HuH-7 (cell line): ENCODE data around the gene RASSF1.

Experiments
- DNase-seq: peaks from one replicate; pipeline ENCODE4 v3.0.0; 2011; ENCODE audit warnings: low spot score

The RASSF1 gene

DNA sequence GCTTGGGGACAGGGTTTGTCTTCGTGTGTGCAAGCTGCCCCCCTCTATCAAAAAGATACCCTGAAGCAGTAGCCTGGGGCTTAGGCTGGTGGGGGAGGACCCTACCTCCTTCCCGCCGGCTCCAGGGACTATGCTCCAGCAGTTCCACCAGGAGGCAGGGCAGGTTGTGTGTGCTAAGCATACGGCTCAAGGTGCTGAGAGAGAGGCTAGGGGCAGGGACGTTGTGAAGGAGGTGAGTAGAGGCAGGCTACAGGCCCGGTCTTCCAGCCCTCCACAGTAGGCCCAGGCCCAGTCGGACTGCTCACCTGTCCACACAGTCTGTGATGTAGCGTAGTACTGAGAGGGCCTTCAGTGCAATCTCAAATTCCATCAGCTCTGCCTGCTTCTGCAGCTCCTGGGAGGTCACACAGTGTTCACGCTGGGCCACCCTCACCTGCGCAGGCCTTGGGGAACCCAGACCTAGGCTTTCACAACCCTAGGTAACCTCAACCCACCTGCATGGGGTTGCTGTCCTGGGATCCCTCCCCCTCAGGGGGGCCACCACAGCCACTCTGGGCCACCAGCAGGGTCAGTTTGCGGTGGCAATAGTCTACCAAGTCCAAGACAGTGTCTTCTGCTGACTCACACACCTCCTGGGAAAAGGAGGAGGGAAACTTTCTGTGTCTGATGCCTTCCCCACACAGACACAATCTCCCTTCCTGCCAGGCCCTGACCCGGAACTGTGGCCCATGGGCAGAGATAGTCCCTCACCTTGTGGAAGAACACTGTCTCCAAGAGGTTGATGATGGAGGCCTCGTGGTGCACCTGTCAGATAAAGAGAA is 2.4 kb upstream of the RASSF1 start:
- DNase-seq = no peak

DNA sequence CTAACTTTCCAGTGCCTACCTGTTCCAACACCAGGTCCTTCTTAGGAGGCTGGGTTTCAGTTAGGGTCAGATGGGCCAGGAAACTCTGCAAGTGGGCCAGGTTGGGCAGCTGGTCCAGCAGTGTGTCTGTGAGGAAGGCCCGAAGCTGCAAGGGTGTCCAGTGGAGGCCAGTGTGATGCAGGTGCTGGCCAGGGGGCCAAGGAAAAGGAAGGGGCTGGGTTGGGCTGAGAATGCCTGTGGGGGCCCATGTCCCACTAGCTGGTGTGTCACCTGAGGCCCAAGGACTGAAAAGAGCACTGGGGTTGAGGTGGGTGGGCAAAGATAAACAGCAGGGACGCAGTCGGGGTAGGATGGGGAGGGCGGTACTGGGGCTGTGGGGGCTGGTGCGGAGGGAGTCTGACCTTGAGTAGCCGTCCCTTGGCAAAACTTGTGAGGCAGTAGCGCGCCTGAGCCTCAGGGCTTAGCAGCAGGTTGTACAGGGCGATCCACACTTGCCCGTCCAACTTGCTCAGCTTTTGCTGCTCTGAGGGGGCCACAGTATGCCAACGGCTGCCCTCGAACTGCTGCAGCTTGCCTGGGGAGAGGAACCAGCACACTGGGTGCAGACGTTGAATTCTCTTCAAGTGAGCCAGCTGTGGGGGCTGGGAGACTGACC is 1.5 kb upstream of the RASSF1 start:
- no peak for DNase-seq

- no peak for DNase-seq
These were observed 901 bp upstream of the RASSF1 start for GRCh38 chr3:50341537-50341936.

DNA sequence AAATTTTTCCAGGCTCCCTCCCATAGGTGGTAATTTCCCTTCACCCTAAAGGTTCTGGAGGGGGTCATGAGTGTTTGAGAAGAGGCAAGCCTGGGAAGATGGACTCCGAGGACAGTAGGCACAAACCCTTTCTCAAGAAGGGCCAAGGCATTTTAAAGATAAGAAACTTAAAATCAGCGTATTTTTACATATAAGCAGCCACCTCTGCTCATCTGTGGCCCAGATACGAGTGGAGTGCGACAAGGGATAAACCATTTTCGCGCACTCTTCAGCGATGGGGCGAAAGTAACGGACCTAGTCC is 539 bp downstream of the RASSF1 start:
- no peak for DNase-seq

- no peak for DNase-seq
These were observed 1.0 kb downstream of the RASSF1 start for GRCh38 chr3:50339485-50340146.

DNA sequence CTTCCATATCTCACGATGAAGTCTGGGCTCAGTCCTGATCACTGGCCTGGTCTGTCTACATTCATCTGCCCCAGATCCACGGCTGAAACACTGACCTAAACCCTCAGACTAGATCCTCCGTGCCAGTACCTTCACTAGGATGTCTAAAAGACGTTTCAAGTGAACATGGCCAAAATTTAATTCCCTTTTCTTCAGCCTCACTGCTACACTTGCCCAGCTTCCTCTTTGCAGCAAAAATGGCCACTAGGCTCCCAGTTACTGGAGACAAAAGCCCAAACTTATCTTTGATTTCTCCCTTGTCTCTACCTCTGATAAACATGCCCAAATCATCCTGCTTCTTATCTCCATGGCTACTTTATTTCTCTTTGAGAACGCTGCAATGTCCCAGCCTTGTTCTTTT is 1.7 kb downstream of the RASSF1 start:
- no peak for DNase-seq

GRCh38 chr3:50337175-50337861 is 3.3 kb downstream of the RASSF1 start:
- DNase-seq = peak; percentile 99

- no peak for DNase-seq
These were observed 4.0 kb downstream of the RASSF1 start for GRCh38 chr3:50336452-50337174.

- no peak for DNase-seq
These were observed 6.1 kb downstream of the RASSF1 start for GRCh38 chr3:50334339-50335075.

DNA sequence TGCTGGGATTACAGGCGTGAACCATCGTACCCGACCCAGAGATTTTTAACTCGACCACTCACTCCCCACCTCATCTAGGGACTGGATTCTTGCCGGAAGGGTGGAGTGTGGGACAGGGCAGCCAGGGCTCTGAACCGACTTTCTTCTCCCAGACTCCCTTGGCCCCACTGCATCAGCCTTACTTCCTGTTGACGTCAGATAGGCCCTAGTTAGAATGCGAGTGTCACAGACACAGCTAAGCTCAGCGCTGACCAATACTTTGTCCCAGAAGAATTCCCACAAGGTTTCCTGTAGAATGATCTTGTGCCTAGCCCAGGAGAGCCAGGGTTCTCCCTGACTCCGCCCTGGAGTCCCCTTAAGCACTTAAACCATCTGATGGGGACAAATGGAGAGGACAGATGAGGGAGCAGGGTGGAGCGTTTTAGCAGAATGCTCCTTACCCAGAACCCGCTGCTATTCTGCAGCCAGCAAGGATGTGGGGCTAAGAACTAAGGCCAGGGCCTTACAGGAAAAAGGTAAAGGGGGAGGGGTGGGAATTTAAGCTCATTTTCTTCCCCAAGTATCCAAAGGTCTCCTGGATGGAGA is 6.8 kb downstream of the RASSF1 start:
- no peak for DNase-seq

DNA sequence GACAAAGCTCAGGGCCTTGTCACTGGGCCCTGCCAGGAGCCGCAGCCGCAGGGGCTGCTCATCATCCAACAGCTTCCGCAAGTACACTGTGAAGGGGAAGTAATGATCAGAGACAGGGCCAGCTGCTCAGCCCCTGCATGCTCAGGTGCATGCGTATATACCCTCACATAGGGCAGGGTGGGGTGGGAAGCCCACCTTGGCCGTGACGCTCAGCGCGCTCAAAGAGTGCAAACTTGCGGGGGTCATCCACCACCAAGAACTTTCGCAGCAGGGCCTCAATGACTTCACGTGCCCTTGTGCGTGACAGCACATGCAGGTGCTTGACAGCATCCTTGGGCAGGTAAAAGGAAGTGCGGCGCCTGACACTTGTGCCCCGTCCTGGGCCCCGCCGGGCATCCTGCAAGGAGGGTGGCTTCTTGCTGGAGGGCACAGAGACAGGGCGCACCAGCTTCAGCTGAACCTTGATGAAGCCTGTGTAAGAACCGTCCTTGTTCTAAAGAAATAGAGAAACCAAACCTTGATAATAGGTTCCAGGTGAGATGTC is 9.2 kb downstream of the RASSF1 start:
- DNase-seq = no peak

- no peak for DNase-seq
These were observed 10.3 kb downstream of the RASSF1 start for GRCh38 chr3:50330330-50330729.

- DNase-seq = peak; percentile 98
These were observed 12.5 kb downstream of the RASSF1 start, which contains the start of gene TUSC2 for GRCh38 chr3:50327943-50328691. Gene TUSC2 (minus strand): TSS chr3:50328223. CDS start chr3:50328099, 124 bp downstream.

DNA sequence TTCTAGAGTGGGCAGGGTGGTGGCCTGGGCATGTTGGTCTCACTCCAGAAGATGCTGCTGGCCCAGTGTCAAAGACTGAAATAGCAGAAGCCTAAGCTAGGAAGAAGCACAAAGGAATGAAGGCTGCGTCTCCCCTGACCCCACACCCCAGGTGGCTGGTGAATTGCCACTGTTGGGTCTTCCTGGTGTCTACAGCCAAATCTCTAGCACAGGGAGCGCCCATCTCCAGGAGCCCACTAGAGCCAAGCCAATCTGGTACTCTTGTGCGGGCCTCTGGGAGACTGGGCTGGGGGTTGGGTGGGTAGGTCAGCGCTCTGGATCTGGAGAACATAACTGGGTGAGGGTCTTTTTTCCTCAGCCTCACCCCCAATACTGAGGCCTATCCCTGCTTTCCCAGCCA is 13.5 kb downstream of the RASSF1 start:
- DNase-seq = no peak

GRCh38 chr3:50326182-50326541 is 14.5 kb downstream of the RASSF1 start:
- DNase-seq = no peak

DNA sequence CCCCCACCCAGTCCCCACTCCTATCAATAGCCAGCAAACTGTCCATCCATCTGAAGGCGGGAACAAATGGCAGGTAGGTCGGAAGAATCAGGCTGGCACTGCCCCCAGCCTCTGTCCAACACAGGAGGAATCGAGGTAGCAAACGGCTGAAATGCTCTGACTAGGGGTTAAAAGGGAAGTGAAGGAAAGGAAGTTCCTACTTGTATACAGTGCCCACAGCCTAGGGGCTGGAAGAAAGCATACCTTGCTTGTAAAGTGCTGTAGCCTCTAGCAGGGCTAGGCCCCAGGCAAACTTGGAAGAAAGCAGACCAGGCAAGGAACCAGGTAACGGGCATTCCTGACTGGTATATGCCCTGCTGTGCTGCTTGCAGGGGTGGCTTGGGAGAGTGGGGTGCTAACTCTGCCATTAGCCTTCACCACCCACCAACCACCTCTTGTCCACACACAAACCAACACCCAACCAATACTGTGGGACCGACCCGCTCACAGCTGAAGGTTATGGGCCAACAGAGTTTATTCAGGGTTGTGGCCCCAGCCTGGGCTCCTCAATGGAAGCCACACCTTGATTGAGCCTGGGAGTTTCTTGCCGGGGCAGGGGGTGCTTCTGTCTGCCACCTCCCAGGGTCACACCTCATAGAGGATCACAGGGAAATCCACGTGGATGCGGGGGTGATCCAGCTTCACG is 15.0 kb downstream of the RASSF1 start:
- DNase-seq = no peak

GRCh38 chr3:50325113-50325480 is 15.5 kb downstream of the RASSF1 start:
- no peak for DNase-seq

- peak; percentile 88 for DNase-seq
These were observed 16.1 kb downstream of the RASSF1 start for GRCh38 chr3:50324351-50325112.
